ENCODE measurements around the gene RHBDL3.
"Not testable (repeated sequence)": the region's sequence is repeated elsewhere in the genome, so short reads cannot be mapped to it uniquely, and the experiment has no call there.

The RHBDL3 gene

DNA sequence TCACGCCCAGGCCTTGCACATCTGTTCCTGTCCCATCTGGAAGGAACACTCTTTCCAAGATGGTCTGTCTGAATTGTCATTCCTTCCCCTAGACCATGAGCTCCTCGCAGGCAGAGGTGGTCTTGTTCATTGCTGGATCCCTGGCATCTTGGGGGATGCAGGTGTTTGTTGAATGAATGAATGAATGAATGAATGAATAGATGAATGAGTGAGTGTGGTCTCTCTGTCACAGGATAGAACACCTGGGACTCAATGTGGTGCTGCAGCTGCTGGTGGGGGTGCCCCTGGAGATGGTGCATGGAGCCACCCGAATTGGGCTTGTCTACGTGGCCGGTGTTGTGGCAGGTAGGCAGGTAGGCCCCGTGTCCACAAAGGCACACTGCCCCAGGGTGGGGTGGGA lies 32.2 kb downstream of the RHBDL3 start:
- no peak for DNase-seq

DNA sequence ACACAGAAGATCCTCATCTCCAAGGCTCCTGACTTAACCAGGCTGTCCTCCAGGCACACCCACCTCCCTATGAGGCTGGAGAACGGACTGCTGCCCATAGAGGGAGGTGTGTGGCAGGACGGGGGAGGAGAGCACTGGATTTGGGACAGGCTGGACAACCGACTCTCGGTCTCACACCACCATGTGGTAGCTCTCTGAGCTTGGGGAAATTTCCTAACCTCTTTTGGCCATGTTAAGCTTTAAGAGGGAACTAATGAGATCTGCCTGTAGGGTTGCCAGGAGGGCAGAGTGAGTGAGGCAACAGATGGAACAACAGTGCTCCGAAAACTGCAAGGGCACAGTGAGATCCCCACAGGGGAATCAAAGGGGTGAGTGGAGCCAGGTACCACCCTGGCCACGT lies 32.7 kb downstream of the RHBDL3 start:
- DNase-seq: no peak

DNA sequence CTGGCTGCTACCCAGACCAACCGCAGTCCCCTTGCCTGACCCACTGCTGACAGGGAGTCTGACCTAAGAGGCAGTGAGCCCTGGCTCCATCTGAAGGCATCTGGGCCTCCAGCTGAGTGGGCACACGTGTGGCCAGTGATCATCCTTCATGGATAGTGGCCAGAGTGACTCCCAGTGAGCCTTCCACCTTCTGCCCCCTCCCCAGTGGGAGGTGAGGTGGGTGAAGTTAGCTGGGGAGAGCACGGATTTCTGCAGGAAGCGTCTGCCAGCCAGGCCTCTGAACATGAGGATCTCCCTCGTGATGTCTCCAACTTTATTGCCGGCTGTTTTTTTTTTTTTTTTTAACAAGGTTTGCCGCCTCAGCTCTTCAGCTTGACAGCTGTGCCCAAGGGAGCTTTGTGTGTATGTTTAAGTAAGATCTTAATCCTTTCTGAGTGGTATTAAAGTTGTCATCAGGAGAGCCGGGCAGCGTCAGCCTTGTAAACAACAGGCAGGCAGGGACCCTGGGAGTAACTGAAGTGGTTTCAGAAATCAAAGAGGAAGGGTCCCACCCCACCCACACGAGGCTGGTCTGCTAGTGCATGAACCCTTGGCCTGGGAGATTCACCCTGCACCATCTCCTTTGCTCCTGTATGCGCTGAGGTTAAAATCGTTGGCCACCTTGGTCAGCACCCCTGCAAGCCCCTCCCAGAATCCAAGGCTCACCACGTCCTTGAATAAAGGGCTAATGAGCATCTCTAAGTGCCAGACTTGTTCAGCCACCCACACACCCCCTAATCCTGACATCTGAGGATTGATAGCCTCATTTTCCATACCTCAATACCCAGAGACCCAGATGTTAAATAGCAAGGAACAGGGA lies 33.3 kb downstream of the RHBDL3 start:
- DNase-seq: no peak

DNA sequence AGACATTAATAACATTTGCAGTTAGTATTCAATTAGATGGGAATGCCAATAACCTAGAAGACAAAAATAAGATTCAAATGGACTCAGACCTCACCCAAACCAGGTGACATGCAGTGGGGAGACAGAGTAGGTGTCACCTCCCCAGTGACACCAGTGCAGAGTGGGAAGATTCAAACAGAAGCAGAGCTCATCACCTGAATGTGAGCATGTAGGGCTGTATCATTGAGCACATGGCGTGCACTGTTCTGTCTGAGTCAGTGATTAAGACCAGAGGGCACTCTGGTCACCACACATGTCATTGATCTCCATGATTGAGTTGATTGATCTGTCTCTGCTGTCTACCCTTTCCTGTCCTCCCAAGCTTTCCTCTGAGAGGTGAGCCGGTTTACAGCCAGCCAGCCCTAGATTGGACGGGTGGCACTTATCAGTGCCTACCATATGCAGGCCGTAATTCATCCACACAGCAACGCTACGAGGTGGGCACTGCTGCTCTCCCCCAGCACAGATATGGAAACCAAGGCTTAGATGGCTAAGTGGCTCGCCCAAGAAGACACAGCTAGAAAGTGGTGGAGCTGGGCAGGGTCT lies 34.0 kb downstream of the RHBDL3 start:
- no peak for DNase-seq

DNA sequence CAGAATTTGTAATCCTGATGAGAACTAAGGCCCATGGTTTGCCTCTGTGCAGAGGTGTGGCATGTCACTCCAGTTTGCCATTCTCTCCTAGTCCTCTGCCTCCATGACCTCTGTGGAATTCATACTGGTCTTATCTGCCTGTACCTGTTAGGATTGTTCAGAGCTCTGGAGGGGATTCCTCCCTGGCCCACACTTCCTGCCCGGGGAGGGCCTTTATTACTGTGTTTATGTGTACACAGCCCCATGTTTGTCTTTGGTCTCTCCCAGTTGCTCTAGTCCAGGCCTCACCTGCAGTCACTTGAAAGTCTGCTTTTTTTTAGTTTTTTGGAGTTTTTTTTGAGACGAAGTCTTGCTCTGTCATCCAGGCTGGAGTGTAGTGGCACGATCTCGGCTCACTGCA lies 36.4 kb downstream of the RHBDL3 start:
- no peak for DNase-seq

DNA sequence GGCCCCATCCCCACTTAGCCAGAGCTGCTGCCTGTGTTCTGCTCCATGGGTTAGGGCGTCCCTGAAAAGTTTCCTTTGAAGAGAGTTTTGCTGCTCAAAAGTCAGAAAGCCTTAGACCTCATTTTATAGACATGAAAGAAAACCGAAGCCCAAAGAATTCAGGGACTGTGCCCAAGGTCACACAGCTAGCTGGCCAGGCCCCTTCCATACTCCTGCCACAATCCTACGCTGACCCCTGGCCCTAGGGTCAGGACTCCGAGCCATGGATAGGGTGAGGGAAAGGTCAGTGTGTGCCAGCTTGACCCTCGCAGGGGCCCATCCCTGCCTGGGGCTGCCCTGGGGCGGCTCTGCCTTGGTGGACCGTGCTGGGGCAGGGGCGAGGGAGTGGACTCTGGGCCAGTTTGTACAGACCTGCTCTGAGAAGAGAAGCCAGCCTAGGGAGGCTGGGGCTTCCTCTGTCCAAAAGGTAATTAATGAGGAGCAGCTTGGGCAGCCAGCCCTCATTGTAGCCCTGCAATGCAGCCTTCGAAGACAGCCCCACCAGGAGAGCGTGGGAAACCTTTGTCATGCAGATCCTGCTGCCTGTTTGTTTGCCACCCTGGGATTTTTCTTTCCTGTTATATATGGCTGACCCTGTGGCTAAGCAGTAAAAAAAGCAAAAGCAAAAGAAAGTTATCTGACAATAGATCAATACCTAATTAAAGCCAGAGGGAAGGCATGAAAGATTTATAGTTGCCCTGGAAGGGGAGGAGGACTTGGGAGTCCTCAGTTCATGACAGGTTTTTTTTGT lies 37.4 kb downstream of the RHBDL3 start:
- no peak for DNase-seq

DNA sequence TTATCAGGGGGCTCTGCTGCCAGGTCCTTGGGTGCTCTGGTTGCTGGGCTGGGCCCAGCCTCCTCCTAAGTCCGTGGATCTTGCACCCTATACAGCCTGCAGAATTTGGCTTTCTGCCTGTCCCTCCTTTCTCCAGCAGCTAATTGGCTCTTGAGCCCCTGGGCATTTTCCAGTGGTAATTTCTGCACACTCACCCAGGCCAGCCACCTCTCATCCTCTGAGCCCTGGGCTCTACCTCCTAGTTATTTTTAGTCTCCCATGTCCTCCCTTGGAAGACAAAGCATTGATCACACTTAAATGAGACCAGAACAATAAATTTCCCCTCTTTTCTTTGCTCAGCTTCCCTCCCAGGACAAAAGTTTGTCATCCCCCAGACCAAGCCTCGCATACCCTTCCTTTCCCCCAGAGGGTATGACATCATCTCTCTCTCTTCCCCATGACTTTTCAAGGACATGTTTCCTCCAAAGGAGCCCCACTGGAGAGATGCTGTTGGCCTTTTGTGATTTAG lies 38.2 kb downstream of the RHBDL3 start:
- no peak for DNase-seq

DNA sequence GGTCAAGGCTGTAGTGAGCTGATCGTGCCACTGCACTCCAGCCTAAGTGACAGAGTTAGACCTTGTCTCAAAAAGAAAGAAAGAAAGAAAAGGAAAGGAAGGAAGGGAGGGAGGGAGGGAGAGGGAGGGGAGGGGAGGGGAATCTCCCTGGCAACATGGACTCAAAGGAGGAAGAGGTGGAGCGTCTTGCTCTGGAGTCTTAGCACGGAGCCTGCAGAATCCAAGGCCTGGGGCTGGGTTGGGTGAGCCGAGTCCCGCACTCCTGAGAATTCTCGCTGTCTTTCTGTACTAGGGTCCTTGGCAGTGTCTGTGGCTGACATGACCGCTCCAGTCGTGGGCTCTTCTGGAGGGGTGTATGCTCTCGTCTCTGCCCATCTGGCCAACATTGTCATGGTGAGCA lies 39.4 kb downstream of the RHBDL3 start:
- no peak for DNase-seq

DNA sequence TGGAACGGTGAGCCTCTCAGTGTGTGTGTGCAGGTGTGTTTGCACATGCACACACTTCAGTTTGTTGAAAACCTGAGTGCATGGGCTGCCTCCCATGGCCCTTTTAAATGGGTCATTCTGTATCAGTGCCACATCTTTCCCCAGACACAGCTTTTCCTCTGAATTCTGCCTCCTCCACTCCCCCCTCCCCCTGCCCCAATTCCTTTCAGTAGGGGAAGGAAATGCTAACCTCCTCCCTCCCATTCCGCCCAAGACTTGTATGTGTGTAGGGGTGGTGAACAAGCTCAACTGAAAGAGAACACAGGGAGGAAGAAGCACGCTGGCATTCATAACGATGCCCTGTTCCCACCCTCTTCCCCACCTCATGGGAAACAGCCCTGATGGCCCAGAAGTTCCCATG lies 42.0 kb downstream of the RHBDL3 start:
- DNase-seq: no peak

DNA sequence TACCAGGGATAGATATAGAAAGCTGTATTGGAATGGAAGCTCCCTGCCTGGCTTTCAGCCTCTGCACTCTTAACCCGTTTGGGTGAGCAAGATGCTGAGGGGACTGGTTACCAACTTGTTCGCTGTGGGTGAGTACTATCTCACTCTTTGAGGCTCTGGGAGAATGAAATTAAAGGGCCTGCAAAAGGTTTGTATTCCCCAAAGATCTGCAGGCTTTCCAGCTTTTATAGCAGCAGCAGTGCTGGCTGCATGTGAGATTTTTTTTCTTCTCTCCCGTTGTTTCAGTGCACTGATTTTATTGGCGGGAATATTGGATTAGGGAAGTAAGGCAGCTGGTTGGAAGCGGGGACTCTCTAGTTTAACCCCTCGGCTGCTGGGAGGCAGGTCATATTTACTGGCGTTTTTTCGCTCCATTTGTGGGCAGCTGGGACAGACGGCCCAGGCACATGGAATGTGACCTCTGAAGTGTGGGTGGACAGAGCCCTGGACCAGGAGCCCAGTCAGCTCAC lies 45.5 kb downstream of the RHBDL3 start:
- DNase-seq: no peak

DNA sequence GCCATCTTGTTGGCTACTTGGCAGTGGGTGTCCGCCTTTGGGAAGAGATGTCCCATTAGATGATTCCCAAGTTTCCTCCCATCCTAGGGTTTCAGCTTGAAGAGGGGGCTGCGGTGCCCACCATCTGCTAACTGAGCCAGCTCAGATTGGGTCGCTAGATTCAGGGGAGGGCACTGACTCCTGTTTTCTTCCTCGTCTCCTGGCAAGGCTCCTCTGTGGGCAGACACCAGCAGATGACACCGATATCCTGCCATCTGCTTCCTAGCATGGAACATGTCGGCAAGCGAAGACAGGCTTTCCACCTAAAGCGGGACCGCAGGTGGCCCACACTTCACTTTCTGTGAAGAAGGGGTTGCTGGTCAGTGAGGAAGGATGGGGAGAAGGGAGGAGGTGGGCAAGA lies 49.0 kb downstream of the RHBDL3 start:
- no peak for DNase-seq

DNA sequence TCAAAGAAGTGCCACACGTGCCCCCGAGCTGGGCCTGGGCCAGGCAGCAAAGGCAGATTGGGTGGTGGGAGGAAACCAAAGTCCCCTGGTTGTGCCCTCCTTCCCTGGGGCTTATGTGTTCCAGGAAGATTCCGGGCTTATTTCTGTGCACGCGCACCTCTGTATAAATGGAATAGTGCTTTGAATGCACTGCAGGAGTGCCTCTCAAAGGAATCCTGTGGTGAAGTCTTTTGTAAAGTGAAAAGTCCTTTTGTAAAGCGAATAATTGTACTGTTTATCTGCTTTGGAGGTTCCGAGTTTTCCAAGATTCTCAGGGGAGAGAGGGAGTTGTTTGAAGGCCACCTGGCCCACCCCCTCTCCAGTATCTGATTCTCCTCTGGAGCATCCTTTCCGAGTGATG lies 49.5 kb downstream of the RHBDL3 start:
- no peak for DNase-seq

DNA sequence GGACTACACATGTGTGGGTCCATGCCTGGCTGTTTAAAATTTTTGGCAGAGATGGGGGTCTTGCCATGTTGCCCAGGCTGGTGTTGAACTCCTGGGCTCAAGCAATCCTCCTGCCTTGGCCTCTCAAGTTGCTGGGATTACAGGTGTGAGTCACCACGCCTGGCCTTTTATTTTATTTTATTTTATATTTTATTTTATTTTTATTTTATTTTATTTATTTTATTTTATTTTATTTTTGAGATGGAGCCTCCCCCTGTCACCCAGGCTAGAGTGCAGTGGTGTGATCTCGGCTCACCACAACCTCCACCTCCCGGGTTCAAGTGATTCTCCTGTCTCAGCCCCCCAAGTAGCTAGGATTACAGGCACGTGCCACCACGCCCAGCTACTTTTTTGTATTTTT lies 51.0 kb downstream of the RHBDL3 start:
- DNase-seq: not testable (repeated sequence)

DNA sequence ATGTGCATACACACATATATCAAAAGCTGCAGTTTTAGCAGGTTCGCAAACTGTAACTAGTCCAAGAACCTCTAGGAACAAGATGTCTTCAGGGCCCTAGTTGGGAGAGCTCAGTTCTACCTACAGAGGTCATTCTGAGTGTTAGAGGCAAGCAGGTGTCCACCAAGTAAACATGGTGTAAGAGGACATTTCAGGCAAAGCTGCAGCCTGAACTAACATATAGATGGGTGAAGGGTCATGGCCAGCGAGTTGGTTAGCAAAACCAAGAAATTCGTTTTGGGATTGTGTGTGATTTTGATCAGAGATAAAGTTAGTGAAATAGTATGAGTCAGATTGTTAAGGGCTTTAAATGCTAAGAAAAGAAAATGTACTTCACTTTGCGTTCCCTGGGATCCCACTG lies 51.7 kb downstream of the RHBDL3 start:
- no peak for DNase-seq

DNA sequence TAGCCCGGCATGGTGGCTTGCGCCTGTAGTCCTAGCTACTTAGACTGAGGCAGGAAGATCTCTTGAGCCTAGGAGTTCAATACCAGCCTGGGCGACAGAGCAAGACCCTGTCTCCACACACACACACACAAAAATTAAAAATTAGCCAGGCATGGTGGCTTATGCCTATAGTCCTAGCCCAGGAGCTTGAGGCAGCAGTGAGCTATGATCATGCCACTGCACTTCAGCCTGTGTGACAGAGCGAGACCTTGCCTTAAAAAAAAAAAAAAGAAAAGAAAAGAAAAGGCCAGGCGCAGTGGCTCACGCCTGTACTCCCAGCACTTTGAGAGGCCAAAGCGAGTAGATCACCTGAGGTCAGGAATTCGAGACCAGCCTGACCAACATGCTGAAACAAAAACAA lies 52.4 kb downstream of the RHBDL3 start:
- DNase-seq: no peak

DNA sequence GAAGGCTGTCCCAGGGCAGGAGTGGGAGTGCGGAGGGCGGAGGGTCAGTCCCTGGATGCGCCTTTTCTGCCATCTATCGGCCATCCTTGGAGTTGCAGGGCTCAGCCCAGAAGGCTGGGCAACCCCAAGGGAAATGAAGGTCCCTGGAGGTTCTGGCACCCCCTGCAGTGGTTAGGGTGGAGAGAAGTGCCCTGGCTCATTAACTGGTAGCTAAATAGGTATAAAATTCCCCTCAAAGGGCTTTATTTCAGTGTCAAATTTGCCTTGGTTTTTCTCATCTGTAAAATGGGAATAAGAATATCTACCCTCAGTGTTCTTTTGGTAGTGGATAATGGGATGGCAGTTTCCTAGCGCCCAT lies 53.9 kb downstream of the RHBDL3 start:
- DNase-seq: no peak

DNA sequence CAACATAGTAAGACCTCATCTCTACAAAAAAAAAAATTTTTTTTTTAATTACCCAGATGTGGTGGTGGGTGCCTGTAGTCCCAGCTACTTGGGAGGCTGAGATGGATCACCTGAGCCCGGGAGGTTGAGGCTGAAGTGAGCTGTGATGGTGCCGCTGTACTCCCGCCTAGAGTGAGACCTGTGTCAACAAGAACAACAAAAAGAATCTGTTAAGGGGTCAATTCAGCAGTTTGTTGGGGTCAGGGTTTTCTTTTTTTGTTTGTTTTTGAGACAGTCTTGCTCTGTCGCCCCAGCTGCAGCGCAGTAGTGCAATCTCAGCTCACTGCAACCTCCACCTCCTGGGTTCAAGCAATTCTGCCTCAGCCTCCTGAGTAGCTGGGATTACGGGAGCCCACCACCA lies 54.4 kb downstream of the RHBDL3 start:
- DNase-seq: not testable (repeated sequence)

DNA sequence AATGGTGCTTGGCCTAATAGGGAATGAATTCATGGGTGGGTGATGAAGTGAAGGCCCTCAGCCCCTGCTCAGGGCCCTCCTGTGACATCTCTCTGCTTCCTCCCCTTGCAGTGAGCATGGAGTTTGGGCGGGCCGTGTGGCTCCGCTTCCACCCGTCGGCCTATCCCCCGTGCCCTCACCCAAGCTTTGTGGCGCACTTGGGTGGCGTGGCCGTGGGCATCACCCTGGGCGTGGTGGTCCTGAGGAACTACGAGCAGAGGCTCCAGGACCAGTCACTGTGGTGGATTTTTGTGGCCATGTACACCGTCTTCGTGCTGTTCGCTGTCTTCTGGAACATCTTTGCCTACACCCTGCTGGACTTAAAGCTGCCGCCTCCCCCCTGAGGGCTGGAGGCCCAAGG lies 55.2 kb downstream of the RHBDL3 start:
- DNase-seq: no peak

DNA sequence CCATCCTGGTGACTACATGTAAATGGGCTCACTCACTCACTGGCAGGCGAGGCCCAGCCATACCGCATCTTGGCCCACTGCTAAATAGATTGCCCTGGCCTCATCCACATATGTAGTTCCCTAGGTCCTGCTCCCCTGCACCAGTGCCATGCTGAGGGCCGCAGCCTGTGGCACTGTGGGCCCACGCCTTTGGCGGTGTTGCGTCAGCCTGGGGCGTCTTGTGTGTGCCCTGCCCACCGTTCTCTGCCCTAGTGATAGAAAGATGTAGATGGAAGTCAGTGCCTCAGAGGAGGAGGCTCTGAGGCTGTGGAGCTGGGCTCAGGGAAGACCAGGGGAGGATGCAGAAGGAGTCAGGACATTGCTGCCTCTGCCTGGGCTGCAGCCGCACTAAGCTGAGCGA lies 57.4 kb downstream of the RHBDL3 start:
- DNase-seq: no peak

DNA sequence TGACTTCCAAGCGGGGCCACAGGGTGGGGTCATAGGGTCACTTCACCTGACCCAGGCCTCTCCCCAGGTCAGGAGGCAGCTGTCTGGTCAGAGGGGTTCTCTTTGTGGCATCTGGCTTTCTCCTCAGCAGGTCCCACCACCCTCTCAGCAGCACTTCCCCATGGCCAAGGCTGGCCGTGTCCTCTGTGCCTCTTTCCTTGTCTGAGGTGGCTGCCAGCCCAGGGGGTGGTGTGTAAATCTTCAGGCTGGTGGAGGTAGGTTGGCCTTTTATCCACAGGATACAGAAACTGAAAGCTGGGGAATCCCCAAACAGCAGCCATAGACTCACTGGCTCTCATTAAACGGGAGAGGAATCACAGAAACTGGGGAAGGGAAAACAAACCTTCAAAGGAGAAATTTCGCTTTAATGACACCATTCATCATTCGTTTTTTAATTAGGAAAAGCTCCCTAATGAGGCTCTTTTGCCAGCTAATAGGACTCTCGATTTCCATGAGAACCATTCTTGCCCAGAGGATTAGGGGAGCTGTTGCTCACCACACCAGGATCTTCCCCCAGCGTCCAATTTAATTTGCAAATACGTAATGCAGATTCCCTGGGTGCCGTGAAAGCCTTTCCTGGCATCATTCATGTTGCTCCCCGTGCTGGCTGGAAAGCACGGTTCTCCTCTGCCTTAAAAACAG lies 58.3 kb downstream of the RHBDL3 start:
- no peak for DNase-seq

DNA sequence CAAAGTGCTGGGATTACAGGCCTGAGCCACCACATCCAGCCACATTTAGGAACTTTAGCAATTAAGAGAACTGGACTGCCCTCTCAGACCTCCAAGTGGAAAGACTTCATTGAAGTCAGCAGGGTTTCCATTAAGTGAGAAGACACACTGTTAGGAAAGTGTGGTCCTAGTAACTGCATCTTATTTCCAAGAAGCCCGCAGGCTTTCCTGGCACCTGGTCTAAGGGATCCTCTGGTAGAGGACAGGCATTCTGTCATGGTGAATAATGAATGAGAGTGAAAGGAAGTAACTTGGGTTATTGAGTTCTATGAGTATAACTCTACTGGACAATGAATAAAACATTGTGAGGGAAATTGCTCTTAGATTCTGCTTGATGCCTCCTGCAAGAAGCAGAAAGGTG lies 62.3 kb downstream of the RHBDL3 start:
- DNase-seq: no peak

DNA sequence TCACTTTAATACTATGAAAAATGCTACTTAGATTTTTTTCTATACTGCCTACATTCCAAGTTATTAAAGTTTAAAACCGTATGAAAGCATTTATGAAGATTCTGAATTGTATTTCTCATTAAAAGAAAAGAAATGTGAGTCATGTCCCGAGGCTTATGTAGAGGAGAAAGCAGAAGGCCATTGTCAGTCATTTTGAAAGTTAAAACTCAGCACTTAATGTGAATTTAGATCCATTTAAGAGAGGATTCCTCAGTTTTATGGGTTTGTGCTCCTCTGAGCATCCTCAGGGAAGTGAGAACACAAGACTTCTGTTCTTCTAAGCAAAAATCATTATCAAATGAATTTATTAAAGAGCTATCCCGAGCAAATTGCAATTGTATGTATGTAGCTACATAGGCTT lies 64.5 kb downstream of the RHBDL3 start:
- no peak for DNase-seq

Data from SIG-M5 (cell line).